Measurements from ENCODE around the gene MAPRE3.

- TF ChIP-seq GATA2 (IDR thresholded peaks at IDR 0.05; ENCODE audit: low read depth, low read length) (no peak), GATA3 (IDR thresholded peaks at IDR 0.05; ENCODE audit: low read depth, low read length) (no peak)
Observed at GRCh38 chr2:27039871-27040270, 69.4 kb downstream of the MAPRE3 start.
